IPS DF 19.7 (cell line): ENCODE results near the gene GUCA1A.
"Not testable (repeated sequence)": the region's sequence is repeated elsewhere in the genome, so short reads cannot be mapped to it uniquely, and the experiment has no call there.

Experiments
- DNase-seq: peaks from one replicate; pipeline ENCODE4 v3.0.0-alpha.2; 2013; ENCODE audit warnings: low read depth, low spot score

GUCA1A gene

GRCh38 chr6:42204768-42205282 is 31.7 kb downstream of the GUCA1A start:
- DNase-seq: no peak

- not testable (repeated sequence) for DNase-seq
These were observed 34.4 kb downstream of the GUCA1A start for GRCh38 chr6:42207559-42207958.

GRCh38 chr6:42210551-42210950 is 37.4 kb downstream of the GUCA1A start:
- no peak for DNase-seq

- no peak for DNase-seq
These were observed 38.6 kb downstream of the GUCA1A start for GRCh38 chr6:42211726-42212125.

GRCh38 chr6:42212442-42212841 is 39.3 kb downstream of the GUCA1A start:
- DNase-seq: no peak

- DNase-seq: not testable (repeated sequence)
These were observed 43.3 kb downstream of the GUCA1A start for GRCh38 chr6:42216495-42216894.

DNA sequence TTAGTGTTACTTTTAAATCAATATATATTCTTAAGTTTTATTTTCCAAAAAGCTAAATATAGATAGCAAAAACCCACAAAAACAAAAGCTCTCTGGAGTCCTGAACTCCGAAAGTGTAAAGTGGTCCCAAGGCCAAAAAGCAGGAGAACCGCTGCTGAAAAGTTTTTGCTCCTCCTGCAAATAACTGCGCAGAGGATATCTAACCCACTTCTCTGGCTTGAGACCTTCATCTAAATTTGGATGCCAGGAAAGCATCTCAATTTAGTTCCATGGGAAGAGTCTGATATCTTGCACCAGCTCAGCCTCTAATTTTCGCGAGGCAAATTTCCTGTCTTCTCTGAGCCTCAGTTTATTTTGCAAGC is 44.0 kb downstream of the GUCA1A start:
- no peak for DNase-seq

- peak; percentile 95 for DNase-seq
These were observed 44.6 kb downstream of the GUCA1A start, which contains the start of gene MRPS10 for GRCh38 chr6:42217519-42218367. MRPS10 (minus strand) TSS chr6:42217861; CDS start chr6:42217849, 12 bp downstream.

DNA sequence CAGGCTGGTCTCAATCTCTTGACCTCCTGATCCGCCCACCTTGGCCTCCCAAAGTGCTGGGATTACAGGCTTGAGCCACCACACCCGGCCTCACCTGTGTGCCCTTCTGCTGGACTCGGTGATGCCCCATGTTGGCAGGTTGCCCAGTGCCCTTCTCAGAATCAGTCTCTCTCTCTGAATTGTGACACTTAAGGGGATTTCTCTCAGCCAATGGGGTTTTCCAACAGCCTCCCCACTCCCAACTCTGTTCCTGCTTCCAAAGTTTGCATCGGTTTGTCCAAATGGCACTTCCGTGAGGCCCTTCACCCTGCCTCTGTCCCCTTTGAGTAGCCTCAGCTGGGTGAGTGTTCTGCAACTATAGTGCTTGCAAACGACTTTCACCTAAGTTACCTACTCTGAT is 47.6 kb downstream of the GUCA1A start:
- DNase-seq: no peak

GRCh38 chr6:42221546-42221945 is 48.4 kb downstream of the GUCA1A start:
- DNase-seq: no peak

DNA sequence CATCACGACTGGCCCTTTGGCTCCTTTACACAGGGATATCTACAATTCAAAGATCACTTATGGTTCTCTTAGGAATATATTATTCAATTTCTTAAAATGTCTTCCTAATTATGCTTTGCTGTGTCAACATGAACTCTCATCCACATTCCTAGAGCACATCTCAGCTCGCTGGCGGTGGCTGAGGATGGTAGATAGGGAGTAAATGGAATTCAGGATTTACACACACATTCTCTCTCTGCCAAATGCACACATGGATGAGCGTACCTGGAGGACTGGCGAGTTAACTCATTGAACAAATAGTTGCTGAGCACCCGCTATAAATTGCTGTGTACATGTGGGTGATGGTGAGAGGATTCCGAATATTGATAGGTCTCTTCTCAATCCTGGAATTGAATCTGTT is 49.3 kb downstream of the GUCA1A start:
- no peak for DNase-seq

DNA sequence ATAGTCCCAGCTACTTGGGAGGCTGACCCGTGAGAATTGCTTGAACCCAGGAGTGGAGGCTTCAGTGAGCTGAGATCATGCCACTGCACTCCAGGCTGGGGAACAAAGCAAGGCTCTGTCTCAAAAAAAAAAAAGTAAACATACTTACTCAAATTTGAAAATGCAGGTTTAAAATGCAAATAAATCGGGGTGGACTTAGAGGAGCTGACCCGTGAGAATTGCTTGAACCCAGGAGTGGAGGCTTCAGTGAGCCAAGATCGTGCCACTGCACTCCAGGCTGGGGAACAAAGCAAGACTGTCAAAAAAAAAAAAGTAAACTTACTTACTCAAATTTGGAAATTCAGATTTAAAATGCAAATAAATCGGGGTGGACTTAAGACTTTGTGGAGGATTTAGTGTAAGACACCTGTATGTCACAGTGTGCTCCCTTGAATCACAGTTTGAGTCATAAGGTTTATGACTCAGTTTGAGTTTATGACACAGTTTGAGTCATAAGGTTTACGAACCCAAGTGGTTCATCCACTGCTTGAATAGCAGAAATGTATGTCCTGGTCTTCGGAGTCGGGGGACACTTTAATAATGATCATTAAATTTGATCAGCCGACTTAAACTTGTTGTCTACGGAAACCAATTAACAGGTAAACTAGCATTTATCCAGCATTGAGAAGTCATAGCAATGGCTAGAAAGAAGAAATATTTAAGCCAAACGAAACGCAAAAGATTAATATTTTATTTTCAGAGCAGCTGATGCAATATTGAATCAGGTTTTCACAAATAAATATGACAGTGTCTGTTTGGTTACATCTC is 51.3 kb downstream of the GUCA1A start:
- no peak for DNase-seq

DNA sequence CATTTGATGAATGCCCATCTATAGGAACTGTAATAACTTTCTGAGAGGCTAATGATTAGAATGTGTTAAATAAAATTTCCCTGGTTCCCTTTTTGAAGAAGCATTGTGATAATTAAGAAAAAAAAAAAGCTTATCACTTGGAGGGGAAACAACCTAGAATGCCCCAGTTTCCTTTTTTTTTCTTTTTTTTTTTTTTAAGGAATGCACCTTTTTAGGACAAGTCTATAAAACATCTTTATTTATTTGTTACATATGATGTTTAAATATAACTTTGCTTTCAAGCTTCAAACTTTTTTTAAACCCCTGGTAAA is 51.8 kb downstream of the GUCA1A start:
- DNase-seq: no peak

GRCh38 chr6:42225419-42225818 is 52.3 kb downstream of the GUCA1A start:
- DNase-seq: no peak

- DNase-seq: no peak
These were observed 53.0 kb downstream of the GUCA1A start for GRCh38 chr6:42226161-42226611.

DNA sequence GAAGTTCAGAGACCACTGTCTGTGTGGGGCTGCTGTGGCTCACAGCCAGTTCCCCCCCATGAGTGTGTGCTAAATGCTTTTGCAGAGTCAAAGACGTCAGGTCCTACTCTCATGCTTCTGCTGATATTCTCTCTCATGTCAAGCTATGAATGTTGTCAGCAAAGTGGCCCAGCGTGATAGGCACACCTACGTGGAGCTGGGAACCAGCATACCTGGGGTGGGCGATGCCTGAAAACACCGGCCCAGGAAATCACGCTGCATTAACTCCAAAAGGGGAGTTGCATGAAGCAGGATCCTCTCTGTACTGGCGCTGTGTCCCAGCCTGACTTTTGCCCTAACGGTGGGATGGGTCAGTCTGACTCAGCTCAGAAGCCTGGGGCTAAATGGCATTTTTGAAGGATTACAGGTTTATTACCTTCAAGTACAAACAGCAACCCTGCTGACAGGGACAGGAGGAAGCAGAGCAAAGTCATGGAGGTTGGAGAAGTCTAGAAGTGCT is 53.5 kb downstream of the GUCA1A start:
- DNase-seq: no peak

- no peak for DNase-seq
These were observed 54.1 kb downstream of the GUCA1A start for GRCh38 chr6:42227173-42227850.

DNA sequence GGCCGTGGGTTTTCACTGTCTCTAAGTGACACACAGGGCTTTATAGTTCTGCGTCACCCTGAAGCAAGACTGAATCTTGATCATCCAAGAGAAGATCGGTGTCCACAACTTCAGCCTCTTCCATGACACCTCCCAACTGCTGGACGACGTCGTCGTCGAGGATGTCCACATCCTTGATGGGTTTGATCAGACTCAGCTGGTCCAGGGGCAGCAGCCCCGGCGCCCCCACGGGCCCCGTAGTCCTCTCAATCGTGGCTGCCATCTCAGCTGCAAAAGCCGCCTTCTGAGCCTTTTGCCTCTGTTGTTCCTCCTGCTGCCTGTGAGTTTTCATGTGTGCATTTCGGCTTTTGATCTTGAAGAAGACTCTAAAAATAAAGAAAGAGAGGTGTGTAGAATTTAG is 55.1 kb downstream of the GUCA1A start:
- DNase-seq: no peak
